ENCODE measurements around the gene SREK1IP1. TPM values are rescaled to one million over a fixed set of nuclear protein-coding genes. Genes with fewer than 3 reads are reported as not detected.

The SREK1IP1 gene
- total RNA-seq, 1 experiment from 2014 or later, result 31.7 TPM

DNA sequence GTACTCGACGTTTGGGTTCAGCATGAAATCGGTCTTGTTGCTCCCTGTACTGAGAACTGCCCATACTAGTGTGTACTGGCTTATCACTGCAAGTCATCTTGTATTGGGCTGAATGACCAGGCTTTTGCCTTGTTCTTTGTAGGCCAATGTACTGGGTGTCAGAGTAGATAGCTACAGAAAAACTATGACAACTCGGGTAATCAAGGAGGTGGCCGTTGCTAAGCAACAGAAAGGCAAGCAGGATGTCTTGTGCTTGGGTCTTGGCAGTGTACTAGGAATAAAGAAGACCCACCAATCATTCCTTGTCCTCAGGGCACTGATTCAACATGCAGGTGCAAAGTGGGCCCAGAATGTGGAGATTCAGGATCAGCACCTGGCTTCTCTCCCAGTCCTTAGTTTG, 90.1 kb downstream of the SREK1IP1 start:
- POLR2A ChIA-PET (ENCODE audit: low non-redundant PET), result no interaction called here
- CTCF ChIA-PET, result no interaction called here
- no peak for DNase-seq (ENCODE audit: low spot score)
- TF ChIP-seq, protein P1, sequence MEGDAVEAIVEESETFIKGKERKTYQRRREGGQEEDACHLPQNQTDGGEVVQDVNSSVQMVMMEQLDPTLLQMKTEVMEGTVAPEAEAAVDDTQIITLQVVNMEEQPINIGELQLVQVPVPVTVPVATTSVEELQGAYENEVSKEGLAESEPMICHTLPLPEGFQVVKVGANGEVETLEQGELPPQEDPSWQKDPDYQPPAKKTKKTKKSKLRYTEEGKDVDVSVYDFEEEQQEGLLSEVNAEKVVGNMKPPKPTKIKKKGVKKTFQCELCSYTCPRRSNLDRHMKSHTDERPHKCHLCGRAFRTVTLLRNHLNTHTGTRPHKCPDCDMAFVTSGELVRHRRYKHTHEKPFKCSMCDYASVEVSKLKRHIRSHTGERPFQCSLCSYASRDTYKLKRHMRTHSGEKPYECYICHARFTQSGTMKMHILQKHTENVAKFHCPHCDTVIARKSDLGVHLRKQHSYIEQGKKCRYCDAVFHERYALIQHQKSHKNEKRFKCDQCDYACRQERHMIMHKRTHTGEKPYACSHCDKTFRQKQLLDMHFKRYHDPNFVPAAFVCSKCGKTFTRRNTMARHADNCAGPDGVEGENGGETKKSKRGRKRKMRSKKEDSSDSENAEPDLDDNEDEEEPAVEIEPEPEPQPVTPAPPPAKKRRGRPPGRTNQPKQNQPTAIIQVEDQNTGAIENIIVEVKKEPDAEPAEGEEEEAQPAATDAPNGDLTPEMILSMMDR (conservative IDR thresholded peaks at IDR 0.05; ENCODE audit: low read depth, low read length), result no peak
- no peak for TF ChIP-seq EZH2 (IDR thresholded peaks at IDR 0.05; ENCODE audit: borderline replicate concordance, low read depth, low read length, poor library complexity, severe bottlenecking)
- Histone ChIP-seq H3K27ac (ENCODE audit: low read depth, low read length, poor library complexity, severe bottlenecking) (no peak overlapping the region), H3K9me3 (ENCODE audit: low read depth, low read length, poor library complexity, severe bottlenecking) (no peaks in the 10 kb centered on the region), H3K27me3 (replicated peaks; ENCODE audit: insufficient read depth, low read depth, low read length, poor library complexity) (no peaks in the 10 kb centered on the region), H3K4me1 (ENCODE audit: insufficient read depth, low read length, poor library complexity, severe bottlenecking) (no peaks in the 10 kb centered on the region), H3K4me3 (ENCODE audit: low read depth, low read length, poor library complexity, severe bottlenecking) (no peak overlapping the region), H3K36me3 (ENCODE audit: insufficient read depth, low read length, poor library complexity, severe bottlenecking) (no peaks in the 10 kb centered on the region)
- intact Hi-C loops (cut with micrococcal nuclease; ENCODE audit: unreplicated experiment), result no loop called here
- no TSS peak for BruUV-seq (replicated peaks)

DNA sequence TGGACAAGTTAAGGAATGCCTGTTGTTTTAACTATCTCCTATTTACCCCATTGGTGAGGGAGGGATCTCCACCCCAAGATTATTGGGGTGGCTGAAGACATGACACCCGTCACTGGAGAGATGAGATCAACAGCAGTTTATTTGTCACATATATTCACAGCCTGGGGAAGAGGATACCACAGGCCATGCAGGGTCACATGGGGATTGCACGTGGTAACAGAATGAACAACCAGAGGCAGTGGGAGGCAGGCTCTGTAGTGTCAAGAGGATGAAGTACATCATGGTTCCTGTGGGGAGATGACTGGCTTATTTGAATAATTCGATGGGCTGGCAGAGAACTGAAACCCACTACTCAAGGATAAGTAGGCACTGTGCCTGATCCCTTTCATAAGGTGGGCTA, 96.8 kb downstream of the SREK1IP1 start:
- Histone ChIP-seq H3K9me3 (ENCODE audit: low read depth, low read length, poor library complexity, severe bottlenecking) (no peaks in the 10 kb centered on the region), H3K36me3 (ENCODE audit: insufficient read depth, low read length, poor library complexity, severe bottlenecking) (no peaks in the 10 kb centered on the region), H3K4me1 (ENCODE audit: insufficient read depth, low read length, poor library complexity, severe bottlenecking) (no peaks in the 10 kb centered on the region), H3K27ac (ENCODE audit: low read depth, low read length, poor library complexity, severe bottlenecking) (no peak overlapping the region), H3K27me3 (replicated peaks; ENCODE audit: insufficient read depth, low read depth, low read length, poor library complexity) (no peaks in the 10 kb centered on the region), H3K4me3 (ENCODE audit: low read depth, low read length, poor library complexity, severe bottlenecking) (no peak overlapping the region)
- no TSS peak for BruUV-seq (replicated peaks)
- no peak for TF ChIP-seq EZH2 (IDR thresholded peaks at IDR 0.05; ENCODE audit: borderline replicate concordance, low read depth, low read length, poor library complexity, severe bottlenecking)
- TF ChIP-seq, protein P1 (conservative IDR thresholded peaks at IDR 0.05; ENCODE audit: low read depth, low read length), result no peak
- ChIA-PET CTCF (interaction anchor here (0.5 kb wide), 1 partner anchor 114 kb away, joined by 6 read pairs; no protein-coding TSS in a partner anchor), POLR2A (ENCODE audit: low non-redundant PET) (interaction anchor here (0.6 kb wide), 1 partner anchor 18 kb away, joined by 10 read pairs; no protein-coding TSS in a partner anchor)
- intact Hi-C loops (cut with micrococcal nuclease; ENCODE audit: unreplicated experiment), result no loop called here
- DNase-seq (ENCODE audit: low spot score), result no peak

DNA sequence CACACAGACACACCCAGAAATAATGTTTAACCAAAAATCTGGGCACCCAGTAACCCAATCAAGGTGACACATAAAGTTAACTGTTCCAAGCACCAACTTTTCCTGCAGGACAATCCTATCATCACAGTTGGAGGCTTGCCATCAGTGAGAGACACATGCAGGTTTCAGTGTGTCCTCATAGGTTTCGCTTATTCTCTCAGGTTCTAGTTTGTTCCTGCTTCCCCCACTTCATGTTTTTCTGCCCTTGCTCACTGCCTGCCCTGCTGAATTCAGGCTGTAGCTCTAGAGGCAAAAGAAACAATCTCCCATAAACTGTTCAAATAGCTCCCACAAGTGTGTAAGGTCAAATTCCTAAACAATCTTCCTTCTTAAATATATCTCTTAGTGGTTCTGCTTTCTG, 98.2 kb downstream of the SREK1IP1 start:
- H3K27me3 ChIP-seq (replicated peaks; ENCODE audit: insufficient read depth, low read depth, low read length, poor library complexity), result no peaks in the 10 kb centered on the region
- H3K9me3 ChIP-seq (ENCODE audit: low read depth, low read length, poor library complexity, severe bottlenecking), result no peaks in the 10 kb centered on the region
- H3K4me3 ChIP-seq (ENCODE audit: low read depth, low read length, poor library complexity, severe bottlenecking), result no peak overlapping the region
- no TSS peak for BruUV-seq (replicated peaks)
- no peak for DNase-seq (ENCODE audit: low spot score)
- H3K4me1 ChIP-seq (ENCODE audit: insufficient read depth, low read length, poor library complexity, severe bottlenecking), result no peaks in the 10 kb centered on the region
- H3K27ac ChIP-seq (ENCODE audit: low read depth, low read length, poor library complexity, severe bottlenecking), result no peak overlapping the region
- ChIA-PET CTCF (no interaction called here), POLR2A (ENCODE audit: low non-redundant PET) (no interaction called here)
- no peaks in the 10 kb centered on the region for H3K36me3 ChIP-seq (ENCODE audit: insufficient read depth, low read length, poor library complexity, severe bottlenecking)
- TF ChIP-seq EZH2 (IDR thresholded peaks at IDR 0.05; ENCODE audit: borderline replicate concordance, low read depth, low read length, poor library complexity, severe bottlenecking), result no peak
- TF ChIP-seq, protein P1 (conservative IDR thresholded peaks at IDR 0.05; ENCODE audit: low read depth, low read length), result no peak
- intact Hi-C loops (cut with micrococcal nuclease; ENCODE audit: unreplicated experiment), result no loop called here

Other genes starting within 250 kb of the SREK1IP1 start
- not detected in 2 replicates for gene SHISAL2B, start 78.2 kb downstream of the SREK1IP1 start, total RNA-seq (2021)
- 38.0 and 43.3 TPM in 2 replicates for gene CWC27, start 239 bp upstream of the SREK1IP1 start, total RNA-seq (2021)